ENCODE measurements around the gene CFAP251. TPM values are rescaled to one million over a fixed set of nuclear protein-coding genes. Genes with fewer than 3 reads are reported as not detected.

CFAP251 gene
- total RNA-seq, 1 experiment from 2014 or later = 3.2 TPM

DNA sequence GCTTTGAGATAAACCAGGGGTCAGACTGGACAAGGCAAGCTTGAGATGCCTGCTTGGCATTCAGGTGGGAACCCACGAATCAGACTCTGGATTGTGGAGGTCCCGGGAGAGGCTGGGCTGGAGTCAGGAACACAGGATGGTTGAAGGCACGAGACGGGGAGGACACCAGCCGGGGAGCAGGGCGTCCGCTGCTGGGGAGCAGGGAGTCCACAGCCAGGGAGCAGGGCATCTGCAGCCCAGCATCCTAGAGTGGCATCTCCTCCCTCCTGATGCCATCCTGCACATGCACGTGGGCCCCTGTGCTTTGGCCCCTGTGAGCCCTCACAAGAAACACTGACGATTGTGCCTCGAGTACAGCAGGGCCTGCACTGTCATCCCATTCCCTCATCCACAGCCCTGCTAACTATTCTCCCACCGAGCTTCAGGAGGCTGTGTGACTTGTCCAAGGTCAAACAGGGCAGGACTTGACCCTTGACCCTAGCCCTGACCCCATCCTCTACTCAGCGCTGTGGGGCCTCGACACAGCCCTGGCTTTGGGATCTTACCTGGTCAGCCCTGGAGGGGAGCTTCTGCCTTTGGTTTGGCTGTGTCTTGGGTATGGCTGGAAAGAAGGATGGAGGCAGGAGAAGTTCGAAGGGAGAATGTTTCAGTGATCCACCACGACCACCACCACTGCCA, 45.1 kb downstream of the CFAP251 start:
- Histone ChIP-seq H3K9me2 (replicated peaks; ENCODE audit: low read length) (no peaks in the 10 kb centered on the region), H2AFZ (ENCODE audit: low read length) (no peak overlapping the region), H3K36me3 (ENCODE audit: low read depth, low read length) (no peaks in the 10 kb centered on the region; the same call in 1 of the 2 replicates), H3K27ac (ENCODE audit: low read length) (peak overlapping the region; percentile 89; the same call in 1 of the 2 replicates), H3K27me3 (ENCODE audit: low read length) (no peaks in the 10 kb centered on the region), H3K9ac (ENCODE audit: low read length) (no peak overlapping the region), H4K20me1 (ENCODE audit: low read length) (no peaks in the 10 kb centered on the region), H3K4me1 (ENCODE audit: insufficient read depth, low read length) (peaks cover 19% of the 10 kb centered on the region), H3K4me3 (ENCODE audit: low read length) (no peak overlapping the region), H3K79me2 (ENCODE audit: low read length) (no peaks in the 10 kb centered on the region), H3K4me2 (ENCODE audit: low read length) (no peak overlapping the region), H3K9me3 (ENCODE audit: low read length) (no peaks in the 10 kb centered on the region), H3F3A (ENCODE audit: low read length, unreplicated experiment) (no peaks in the 10 kb centered on the region)
- no peak for TF ChIP-seq EZH2phosphoT487 (IDR thresholded peaks at IDR 0.05; ENCODE audit: borderline replicate concordance, low read length)
- no peak for TF ChIP-seq EZH2 (IDR thresholded peaks at IDR 0.05; ENCODE audit: low read length, unreplicated experiment)
- intact Hi-C loops (cut with micrococcal nuclease) = no loop called here
- ChIA-PET CTCF (interaction anchor here (1.1 kb wide), 1 partner anchor 29 kb away, joined by 4 read pairs; no protein-coding TSS in a partner anchor), POLR2A (ENCODE audit: unreplicated experiment) (no interaction called here)
- no peak for DNase-seq
- BruUV-seq (replicated peaks) = no TSS peak
- no peak for ATAC-seq

DNA sequence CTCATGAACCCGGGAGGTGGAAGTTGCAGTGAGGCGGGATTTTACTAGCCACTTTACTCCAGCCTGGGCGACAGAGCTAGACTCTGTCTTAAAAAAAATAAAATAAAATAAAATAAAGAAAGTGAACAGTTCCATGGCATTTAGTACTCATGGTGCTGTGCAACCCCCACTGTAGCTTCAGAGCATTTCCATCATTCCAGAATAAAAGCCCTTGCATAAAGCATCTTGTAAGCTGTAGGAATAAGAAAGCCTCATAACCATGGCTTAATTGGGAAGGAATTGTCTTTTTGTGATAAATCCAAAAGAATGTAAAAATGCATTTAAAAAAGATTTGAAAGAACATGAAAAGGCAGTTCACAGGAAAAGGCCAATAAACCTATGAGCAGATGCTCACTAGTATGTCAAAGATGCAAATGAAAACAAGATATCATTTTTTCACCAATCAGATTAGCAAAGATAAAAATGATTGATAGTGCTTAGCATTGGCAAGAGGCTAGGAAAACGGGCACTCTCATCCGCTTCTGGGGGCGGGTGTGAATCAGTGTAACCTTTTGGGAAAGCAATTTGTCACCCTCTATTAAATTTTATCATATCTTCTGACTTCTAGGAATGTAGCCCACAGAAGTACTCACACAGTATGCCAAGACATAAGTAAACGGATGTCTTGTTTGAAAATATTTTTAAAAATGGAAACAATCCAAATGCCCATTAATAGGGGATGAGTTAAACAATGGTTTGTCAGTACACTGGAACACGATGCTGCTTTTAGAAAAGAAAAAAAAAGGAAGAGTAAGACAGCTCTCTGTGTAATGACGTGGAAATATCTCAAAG, 46.6 kb downstream of the CFAP251 start:
- no peak overlapping the region for H3K4me3 ChIP-seq (ENCODE audit: low read length)
- H3K36me3 ChIP-seq (ENCODE audit: low read depth, low read length) = no peaks in the 10 kb centered on the region; the same call in 1 of the 2 replicates
- ChIA-PET CTCF (interaction anchor here (1.1 kb wide), 1 partner anchor 27 kb away, joined by 4 read pairs; no protein-coding TSS in a partner anchor), POLR2A (ENCODE audit: unreplicated experiment) (interaction anchor here (1.4 kb wide), 1 partner anchor 27 kb away, joined by 6 read pairs; no protein-coding TSS in a partner anchor)
- no TSS peak for BruUV-seq (replicated peaks)
- H3K27ac ChIP-seq (ENCODE audit: low read length) = peak overlapping the region; percentile 89
- peak overlapping the region; percentile 67 for H3K9ac ChIP-seq (ENCODE audit: low read length)
- peak; percentile 99 for DNase-seq
- H4K20me1 ChIP-seq (ENCODE audit: low read length) = no peaks in the 10 kb centered on the region
- no peaks in the 10 kb centered on the region for H3K79me2 ChIP-seq (ENCODE audit: low read length)
- H3K9me3 ChIP-seq (ENCODE audit: low read length) = no peaks in the 10 kb centered on the region
- no peaks in the 10 kb centered on the region for H3K27me3 ChIP-seq (ENCODE audit: low read length)
- no peaks in the 10 kb centered on the region for H3K9me2 ChIP-seq (replicated peaks; ENCODE audit: low read length)
- peak overlapping the region; percentile 61 for H3K4me2 ChIP-seq (ENCODE audit: low read length)
- peaks cover 19% of the 10 kb centered on the region for H3K4me1 ChIP-seq (ENCODE audit: insufficient read depth, low read length)
- ATAC-seq = peak; percentile 91
- TF ChIP-seq, protein P1, sequence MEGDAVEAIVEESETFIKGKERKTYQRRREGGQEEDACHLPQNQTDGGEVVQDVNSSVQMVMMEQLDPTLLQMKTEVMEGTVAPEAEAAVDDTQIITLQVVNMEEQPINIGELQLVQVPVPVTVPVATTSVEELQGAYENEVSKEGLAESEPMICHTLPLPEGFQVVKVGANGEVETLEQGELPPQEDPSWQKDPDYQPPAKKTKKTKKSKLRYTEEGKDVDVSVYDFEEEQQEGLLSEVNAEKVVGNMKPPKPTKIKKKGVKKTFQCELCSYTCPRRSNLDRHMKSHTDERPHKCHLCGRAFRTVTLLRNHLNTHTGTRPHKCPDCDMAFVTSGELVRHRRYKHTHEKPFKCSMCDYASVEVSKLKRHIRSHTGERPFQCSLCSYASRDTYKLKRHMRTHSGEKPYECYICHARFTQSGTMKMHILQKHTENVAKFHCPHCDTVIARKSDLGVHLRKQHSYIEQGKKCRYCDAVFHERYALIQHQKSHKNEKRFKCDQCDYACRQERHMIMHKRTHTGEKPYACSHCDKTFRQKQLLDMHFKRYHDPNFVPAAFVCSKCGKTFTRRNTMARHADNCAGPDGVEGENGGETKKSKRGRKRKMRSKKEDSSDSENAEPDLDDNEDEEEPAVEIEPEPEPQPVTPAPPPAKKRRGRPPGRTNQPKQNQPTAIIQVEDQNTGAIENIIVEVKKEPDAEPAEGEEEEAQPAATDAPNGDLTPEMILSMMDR (conservative IDR thresholded peaks at IDR 0.05; ENCODE audit: low read depth, low read length) = no peak
- TF ChIP-seq EZH2 (IDR thresholded peaks at IDR 0.05; ENCODE audit: low read length, unreplicated experiment) (no peak), EZH2phosphoT487 (IDR thresholded peaks at IDR 0.05; ENCODE audit: borderline replicate concordance, low read length) (no peak)
- H2AFZ ChIP-seq (ENCODE audit: low read length) = no peak overlapping the region
- no peaks in the 10 kb centered on the region for H3F3A ChIP-seq (ENCODE audit: low read length, unreplicated experiment)
- intact Hi-C loops (cut with micrococcal nuclease) = loop anchor here (1.0 kb wide), 2 partner anchors 27 to 58 kb away; no protein-coding TSS in a partner anchor

DNA sequence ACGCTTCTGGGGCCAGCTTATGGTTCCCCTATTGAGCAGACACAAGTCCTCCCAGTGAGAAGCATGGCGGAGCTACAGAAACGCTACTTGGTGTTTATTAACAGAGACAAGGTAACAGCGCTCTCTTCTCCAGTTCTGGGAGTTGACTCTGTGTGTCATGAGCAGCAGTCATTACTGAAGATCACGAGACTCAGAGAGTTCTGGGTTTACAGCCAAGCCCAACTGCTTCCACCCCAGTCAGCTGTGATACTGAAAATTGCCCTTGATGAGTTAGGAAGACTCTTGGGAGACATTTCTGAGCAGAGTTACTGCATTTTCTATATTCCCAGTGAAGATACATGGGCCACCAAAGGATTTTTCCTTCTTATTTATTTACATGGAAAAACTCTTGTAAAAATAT, 48.6 kb downstream of the CFAP251 start:
- no peaks in the 10 kb centered on the region for H3K27me3 ChIP-seq (ENCODE audit: low read length)
- H4K20me1 ChIP-seq (ENCODE audit: low read length) = no peaks in the 10 kb centered on the region
- no TSS peak for BruUV-seq (replicated peaks)
- H3K36me3 ChIP-seq (ENCODE audit: low read depth, low read length) = no peaks in the 10 kb centered on the region; the same call in 1 of the 2 replicates
- no peaks in the 10 kb centered on the region for H3K9me2 ChIP-seq (replicated peaks; ENCODE audit: low read length)
- no peak overlapping the region for H3K9ac ChIP-seq (ENCODE audit: low read length)
- no peaks in the 10 kb centered on the region for H3K9me3 ChIP-seq (ENCODE audit: low read length)
- no peaks in the 10 kb centered on the region for H3F3A ChIP-seq (ENCODE audit: low read length, unreplicated experiment)
- ChIA-PET POLR2A (ENCODE audit: unreplicated experiment) (no interaction called here), CTCF (no interaction called here)
- DNase-seq = no peak
- H3K4me3 ChIP-seq (ENCODE audit: low read length) = no peak overlapping the region
- H3K79me2 ChIP-seq (ENCODE audit: low read length) = no peaks in the 10 kb centered on the region
- H3K4me2 ChIP-seq (ENCODE audit: low read length) = no peak overlapping the region
- intact Hi-C loops (cut with micrococcal nuclease) = no loop called here
- peaks cover 19% of the 10 kb centered on the region for H3K4me1 ChIP-seq (ENCODE audit: insufficient read depth, low read length)
- no peak overlapping the region for H3K27ac ChIP-seq (ENCODE audit: low read length)
- no peak overlapping the region for H2AFZ ChIP-seq (ENCODE audit: low read length)
- no peak for ATAC-seq
- TF ChIP-seq, protein P1 (conservative IDR thresholded peaks at IDR 0.05; ENCODE audit: low read depth, low read length) = no peak
